ENCODE results near the gene CLTC. TPM values are rescaled to one million over a fixed set of nuclear protein-coding genes. Genes with fewer than 3 reads are reported as not detected.

The CLTC gene
- total RNA-seq, 2 donors from 2014 or later, result 202 to 206 TPM

DNA sequence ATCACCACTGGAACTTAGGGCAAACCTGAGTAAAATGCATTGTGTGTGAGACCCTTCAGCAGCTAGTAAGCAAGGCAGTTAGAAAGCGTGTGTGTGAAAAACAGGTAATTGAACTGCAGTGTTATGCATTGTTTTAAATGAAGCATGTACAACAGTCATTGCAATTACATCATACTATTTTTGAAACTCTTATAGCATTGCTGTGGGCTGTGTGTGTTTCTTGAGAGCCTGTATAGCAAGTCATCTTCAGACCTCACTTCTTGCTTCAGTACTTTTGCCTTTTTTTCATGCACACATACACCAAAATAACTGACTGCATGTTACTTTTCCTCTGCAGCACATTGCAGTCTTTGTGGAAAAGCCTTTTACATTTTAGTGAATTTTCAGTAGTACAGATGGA is 68.3 kb downstream of the CLTC start:
- DNase-seq (ENCODE audit: low spot score), result no peak
- Histone ChIP-seq H3K4me3 (no peak overlapping the region), H3K27ac (no peak overlapping the region), H3K4me1 (replicated peaks) (no peaks in the 10 kb centered on the region), H3K9me3 (no peaks in the 10 kb centered on the region), H3K27me3 (replicated peaks; ENCODE audit: insufficient read depth) (no peaks in the 10 kb centered on the region), H3K36me3 (peaks cover 3 to 15% of the 10 kb centered on the region in 2 donors)
- TF ChIP-seq POLR2AphosphoS5 (IDR thresholded peaks at IDR 0.05) (no peak), CTCF (IDR thresholded peaks at IDR 0.05) (no peak), POLR2A (IDR thresholded peaks at IDR 0.05) (no peak)
- intact Hi-C loops (cut with DNase I), result no loop called here
- WGBS, result 91% methylated on average over 1 of the region's 1 CpG

GRCh38 chr17:59688496-59688895 is 68.8 kb downstream of the CLTC start:
- intact Hi-C loops (cut with DNase I), result no loop called here
- Histone ChIP-seq H3K36me3 (peaks cover 4 to 11% of the 10 kb centered on the region in 2 donors), H3K9me3 (no peaks in the 10 kb centered on the region), H3K27ac (no peak overlapping the region), H3K4me1 (replicated peaks) (no peaks in the 10 kb centered on the region), H3K27me3 (replicated peaks; ENCODE audit: insufficient read depth) (no peaks in the 10 kb centered on the region), H3K4me3 (no peak overlapping the region)
- no peak for DNase-seq (ENCODE audit: low spot score)
- 84% methylated on average over 2 of the region's 2 CpGs for WGBS
- TF ChIP-seq POLR2A (IDR thresholded peaks at IDR 0.05) (no peak), CTCF (IDR thresholded peaks at IDR 0.05) (no peak), POLR2AphosphoS5 (IDR thresholded peaks at IDR 0.05) (no peak)

GRCh38 chr17:59693582-59693981 is 73.9 kb downstream of the CLTC start:
- no peak for DNase-seq (ENCODE audit: low spot score)
- peaks cover 7 to 9% of the 10 kb centered on the region in 2 donors for H3K36me3 ChIP-seq
- H3K27ac ChIP-seq, result no peak overlapping the region
- H3K4me1 ChIP-seq (replicated peaks), result no peaks in the 10 kb centered on the region
- intact Hi-C loops (cut with DNase I), result no loop called here
- H3K27me3 ChIP-seq (replicated peaks; ENCODE audit: insufficient read depth), result no peaks in the 10 kb centered on the region
- no peak overlapping the region for H3K4me3 ChIP-seq
- 81% methylated on average over 7 of the region's 7 CpGs for WGBS
- no peaks in the 10 kb centered on the region for H3K9me3 ChIP-seq
- TF ChIP-seq POLR2AphosphoS5 (IDR thresholded peaks at IDR 0.05) (no peak), POLR2A (IDR thresholded peaks at IDR 0.05) (no peak), CTCF (IDR thresholded peaks at IDR 0.05) (no peak)

- H3K9me3 ChIP-seq, result no peaks in the 10 kb centered on the region
- H3K27me3 ChIP-seq (replicated peaks; ENCODE audit: insufficient read depth), result no peaks in the 10 kb centered on the region
- peaks cover 7 to 9% of the 10 kb centered on the region in 2 donors for H3K36me3 ChIP-seq
- H3K27ac ChIP-seq, result no peak overlapping the region
- no peaks in the 10 kb centered on the region for H3K4me1 ChIP-seq (replicated peaks)
- intact Hi-C loops (cut with DNase I), result no loop called here
- 87% methylated on average over 2 of the region's 2 CpGs for WGBS
- DNase-seq (ENCODE audit: low spot score), result no peak
- no peak overlapping the region for H3K4me3 ChIP-seq
- TF ChIP-seq POLR2AphosphoS5 (IDR thresholded peaks at IDR 0.05), result no peak
- no peak for TF ChIP-seq POLR2A (IDR thresholded peaks at IDR 0.05)
- no peak for TF ChIP-seq CTCF (IDR thresholded peaks at IDR 0.05)
Observed at GRCh38 chr17:59694344-59694743, 74.6 kb downstream of the CLTC start.

DNA sequence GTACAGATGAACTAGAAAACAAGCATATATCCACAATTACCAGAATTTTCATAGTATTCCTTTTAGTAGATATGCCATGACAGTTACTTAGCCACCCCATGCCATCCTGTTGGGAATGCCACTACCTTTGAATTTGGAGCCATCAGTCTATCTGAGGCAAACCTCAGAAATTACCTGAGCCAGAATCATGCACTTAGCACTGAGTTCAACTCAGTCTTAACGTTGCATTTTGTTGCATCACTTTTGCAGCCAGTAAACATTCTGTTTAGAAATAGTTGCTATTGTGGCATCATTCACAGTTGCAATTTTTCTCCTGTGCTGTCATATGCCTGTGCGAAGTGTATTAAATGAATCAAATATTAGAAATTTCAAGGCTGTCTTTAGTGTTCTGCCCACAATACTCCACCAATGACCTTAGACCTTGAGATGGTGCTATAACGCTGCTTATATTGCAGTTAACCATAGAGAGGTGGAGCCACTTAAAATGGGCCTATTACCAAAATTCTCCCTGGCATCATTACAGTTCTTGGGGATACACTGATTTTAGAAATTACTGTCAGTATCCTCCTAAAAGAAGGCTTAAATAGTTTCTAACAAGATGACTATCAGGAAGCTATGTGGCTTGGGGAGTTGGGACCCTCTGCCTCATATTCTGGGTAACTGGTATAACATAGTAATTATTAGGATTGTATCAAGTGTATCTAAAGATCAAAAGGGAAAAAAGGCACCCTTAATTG is 76.4 kb downstream of the CLTC start:
- no peaks in the 10 kb centered on the region for H3K4me1 ChIP-seq (replicated peaks)
- TF ChIP-seq CTCF (IDR thresholded peaks at IDR 0.05) (no peak), POLR2AphosphoS5 (IDR thresholded peaks at IDR 0.05) (no peak), POLR2A (IDR thresholded peaks at IDR 0.05) (no peak)
- no peak overlapping the region for H3K27ac ChIP-seq
- H3K9me3 ChIP-seq, result no peaks in the 10 kb centered on the region
- no peaks in the 10 kb centered on the region for H3K27me3 ChIP-seq (replicated peaks; ENCODE audit: insufficient read depth)
- intact Hi-C loops (cut with DNase I), result no loop called here
- 70% methylated on average over 3 of the region's 3 CpGs for WGBS
- no peak overlapping the region for H3K4me3 ChIP-seq
- DNase-seq (ENCODE audit: low spot score), result no peak
- peaks cover 4 to 9% of the 10 kb centered on the region in 2 donors for H3K36me3 ChIP-seq

Data from prostate gland (tissue), 2 donors.